Activated CD4-positive, CD25-positive, alpha-beta regulatory T cell treated with anti-CD3 and anti-CD28 coated beads, Interleukin-2, amount 50 U/mL, for 24 hours (primary cell): Measurements from ENCODE around the gene BRD1.

ENCODE experiments used
- ATAC-seq, 2 donors: fragments of 150-1000 bp; cut with Tn5 transposase; one replicate each; pipeline ENCODE4 v1.10.0; 2021; ENCODE audit warnings: mild to moderate bottlenecking in 1 of 2, moderate library complexity in 1 of 2

BRD1 gene

GRCh38 chr22:49800408-49801238 is 27.1 kb downstream of the BRD1 start:
- ATAC-seq, result no peak

DNA sequence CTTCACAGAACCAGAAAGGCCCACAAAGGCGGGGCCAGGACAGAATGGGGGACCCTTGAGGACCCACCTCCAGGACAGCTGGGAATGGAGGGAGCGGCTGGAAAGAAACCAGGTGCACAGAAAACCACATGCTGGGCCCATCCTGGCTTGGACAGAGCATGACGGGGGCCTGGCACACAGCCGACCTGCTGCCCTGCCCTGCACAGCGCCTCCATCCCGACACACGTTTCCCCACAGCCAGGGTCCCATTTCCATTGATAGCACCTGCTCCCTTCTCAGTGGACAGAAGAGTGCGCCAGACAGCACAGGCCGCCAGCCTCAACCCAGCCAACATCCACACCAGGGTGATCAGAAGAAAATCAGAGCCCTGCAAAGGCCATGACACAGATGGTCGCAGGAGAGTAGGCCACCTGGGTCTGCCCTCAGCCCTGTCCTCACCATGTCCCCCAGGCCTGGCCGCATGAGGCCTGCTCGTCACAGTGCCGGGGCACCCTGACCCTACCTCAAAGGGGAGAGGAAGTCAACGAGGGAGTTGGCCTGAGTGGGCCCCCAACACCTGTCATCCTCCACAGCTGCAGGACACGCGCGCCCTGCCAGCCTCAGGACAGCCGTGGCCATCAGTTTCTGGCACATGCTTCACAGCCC is 28.1 kb downstream of the BRD1 start:
- no peak for ATAC-seq

DNA sequence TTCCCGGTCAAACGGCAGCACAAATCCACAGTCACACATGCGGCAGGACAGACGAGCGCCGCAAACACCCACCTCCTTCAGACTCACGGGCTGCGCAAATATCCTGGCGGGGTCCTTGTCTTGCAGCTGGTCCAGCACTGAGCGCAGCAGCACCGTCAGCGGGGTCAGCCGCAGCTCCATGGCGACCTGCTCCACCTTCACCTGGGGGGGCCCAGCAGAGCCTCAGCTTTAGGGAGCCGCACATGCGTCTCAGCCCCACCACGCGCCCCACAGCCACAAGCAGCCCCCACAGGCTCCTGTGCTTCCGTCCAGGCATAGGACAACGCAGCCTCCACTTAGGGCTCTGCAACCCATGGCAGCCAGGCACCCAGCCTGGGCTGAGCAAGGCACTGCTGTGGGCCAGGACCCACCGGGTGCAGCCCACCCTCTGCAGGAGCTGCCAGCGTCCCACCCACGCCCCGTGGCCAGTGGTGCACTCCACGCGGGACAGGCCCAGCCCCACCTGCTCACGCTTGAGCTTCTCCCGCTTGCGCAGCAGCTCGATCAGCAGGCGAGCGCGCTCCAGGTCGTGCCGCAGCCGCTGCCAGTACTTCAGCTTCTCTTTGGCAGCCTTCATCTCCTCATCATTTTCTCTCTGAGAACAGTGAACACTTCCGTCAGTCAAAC is 29.1 kb downstream of the BRD1 start:
- ATAC-seq, result no peak

GRCh38 chr22:49797706-49798105 is 30.0 kb downstream of the BRD1 start:
- ATAC-seq, result no peak

DNA sequence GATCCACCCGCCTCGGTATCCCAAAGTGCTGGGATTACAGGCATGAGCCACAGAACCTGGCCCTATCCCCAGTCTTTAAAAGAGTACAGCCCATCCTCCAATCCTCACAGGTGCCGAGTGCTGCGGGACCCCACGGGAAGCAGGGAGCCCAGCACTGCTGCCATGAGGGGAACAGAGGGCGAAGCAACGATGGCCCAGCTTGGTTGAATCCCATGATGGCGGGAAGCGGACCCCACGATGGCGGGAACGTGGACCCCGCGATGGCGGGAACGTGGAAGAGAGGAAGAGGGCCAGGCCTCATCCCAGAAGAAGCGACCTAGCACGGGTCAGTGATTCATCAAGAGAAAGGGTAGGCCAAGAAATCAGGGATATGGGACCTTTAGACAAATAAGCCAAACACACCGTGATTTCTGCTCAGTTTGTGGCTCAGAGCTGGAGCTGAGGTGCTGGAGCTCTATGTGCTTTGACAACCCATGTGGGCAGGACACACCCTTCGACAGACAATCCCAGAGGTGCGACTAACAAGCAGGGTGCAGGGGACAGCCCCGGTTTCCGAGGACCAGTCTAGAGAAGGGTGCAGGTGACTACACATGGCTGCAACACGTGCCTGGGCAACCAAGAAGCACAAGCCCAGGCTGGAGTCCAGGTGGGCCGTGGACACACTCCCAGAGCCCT is 30.9 kb downstream of the BRD1 start:
- no peak for ATAC-seq

DNA sequence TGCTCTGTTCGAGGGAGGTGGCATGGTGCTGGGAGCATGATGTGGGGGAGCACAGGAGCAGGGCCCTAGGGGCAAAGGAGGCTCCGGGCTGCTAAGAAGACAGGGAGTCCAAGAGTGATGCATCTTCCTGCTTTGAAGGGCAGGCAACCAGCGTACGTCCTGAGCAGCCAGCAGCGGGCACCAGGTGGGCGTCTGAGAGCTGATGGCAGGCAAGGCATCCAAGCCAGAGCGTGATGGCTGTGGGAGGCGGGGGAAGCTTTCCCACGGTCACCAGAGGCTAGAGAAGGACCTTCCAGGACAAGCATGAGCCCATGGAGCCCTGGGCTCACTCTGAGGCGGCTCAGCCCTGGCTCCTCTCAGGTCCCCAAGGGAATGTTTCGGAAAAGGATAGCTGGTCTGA is 32.2 kb downstream of the BRD1 start:
- no peak for ATAC-seq

- no peak for ATAC-seq
Observed at GRCh38 chr22:49793871-49794270, 33.8 kb downstream of the BRD1 start.

DNA sequence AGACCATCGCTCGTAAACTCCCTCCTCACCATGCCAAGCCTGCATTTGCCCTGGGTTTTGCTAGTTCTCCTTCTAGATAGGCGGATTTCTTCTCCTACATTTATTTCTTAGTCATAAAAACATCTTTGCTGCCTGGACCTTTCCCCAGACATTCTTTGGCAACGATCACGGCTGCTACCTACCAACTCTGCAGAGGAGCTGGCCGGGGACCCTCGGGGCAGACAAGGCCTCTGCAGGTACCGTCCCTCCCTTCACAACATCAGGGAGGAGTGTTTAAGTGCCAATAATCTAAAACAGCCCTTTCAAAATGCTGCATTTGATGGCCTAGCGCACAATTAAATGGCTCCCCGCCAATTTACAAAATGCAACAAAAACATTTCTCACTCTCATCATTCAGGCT is 34.4 kb downstream of the BRD1 start:
- ATAC-seq, result no peak

DNA sequence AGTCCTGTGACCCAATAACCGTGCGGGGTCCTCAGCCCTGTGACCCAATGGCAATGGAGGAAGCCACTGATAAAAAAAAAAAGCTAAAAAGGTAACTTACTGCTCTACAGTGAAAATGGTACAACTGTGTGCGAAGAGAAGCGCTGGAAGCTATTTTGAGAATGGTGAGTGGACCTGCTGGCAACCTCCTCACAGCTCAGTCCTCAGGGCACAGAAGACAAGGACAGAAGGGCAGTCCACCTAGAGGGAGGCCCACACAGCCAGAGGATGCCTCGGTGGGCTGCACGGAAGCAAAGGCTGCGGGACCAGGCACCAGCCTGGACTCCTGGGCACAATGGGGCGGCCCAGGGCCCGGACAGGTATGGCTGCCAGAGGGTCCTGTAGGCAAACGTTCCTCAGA is 35.6 kb downstream of the BRD1 start:
- ATAC-seq, result no peak

DNA sequence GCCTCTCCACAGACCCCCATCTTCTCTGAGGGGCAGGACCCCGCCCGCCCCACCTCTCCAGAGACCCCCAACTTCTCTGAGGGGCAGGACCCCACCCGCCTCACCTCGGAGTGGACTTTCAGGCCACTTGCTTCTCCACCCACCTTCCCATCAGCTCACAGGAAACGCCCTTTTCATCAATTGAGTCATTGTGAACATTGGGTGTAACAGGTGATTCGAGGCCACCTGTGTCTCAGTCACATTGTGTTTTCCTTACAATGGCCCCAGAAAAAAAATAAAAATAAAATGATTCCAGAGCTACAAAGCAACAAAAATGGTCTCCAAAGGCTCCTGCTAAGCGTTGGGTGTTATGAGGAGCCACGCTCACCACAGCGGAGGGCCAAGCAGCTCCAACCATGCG is 36.0 kb downstream of the BRD1 start:
- ATAC-seq, result no peak

DNA sequence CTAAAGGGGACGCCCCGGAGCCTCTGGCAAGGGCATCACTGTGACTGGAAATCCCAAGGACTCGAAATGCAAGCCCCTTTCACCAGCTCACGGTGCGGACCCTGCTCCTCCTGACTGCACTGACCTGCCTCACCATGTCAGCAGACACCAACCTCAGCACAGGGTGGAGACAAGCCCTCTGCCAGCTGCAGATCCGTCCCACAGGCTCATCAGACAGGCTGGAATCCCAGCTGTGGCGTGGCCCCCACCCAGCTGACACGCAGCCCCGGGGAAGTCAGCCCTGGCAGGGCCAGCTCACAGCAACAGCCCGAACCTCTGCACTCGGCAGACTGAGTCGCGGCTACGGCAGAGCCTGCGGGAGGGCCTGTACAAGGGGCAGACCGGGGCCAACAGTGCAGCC is 36.8 kb downstream of the BRD1 start:
- no peak for ATAC-seq

- ATAC-seq, result peak; percentile 65 to 78
Observed at GRCh38 chr22:49789289-49790141, 38.2 kb downstream of the BRD1 start.

- ATAC-seq, result no peak
Observed at GRCh38 chr22:49788504-49788903, 39.2 kb downstream of the BRD1 start.

DNA sequence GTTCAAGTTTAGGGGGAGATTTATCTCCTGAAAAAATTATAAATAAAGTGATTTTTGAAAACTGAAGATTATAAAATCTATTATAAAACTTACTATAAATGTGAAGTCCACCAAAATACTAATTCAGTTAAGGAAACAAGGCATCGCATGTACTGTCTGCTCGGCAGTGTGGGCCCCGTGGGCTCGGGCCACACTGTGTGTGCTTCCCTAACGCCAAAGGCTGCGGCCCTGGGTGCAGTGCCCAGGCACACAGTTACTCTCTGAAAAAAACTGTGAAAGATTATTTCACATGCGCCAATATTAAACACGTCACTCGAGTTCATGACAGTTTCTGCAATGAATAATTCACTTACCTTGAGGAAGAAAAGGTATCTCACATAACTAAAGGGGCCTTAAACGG is 39.8 kb downstream of the BRD1 start:
- no peak for ATAC-seq

GRCh38 chr22:49786976-49787706 is 40.5 kb downstream of the BRD1 start:
- ATAC-seq, result no peak

GRCh38 chr22:49785841-49786471 is 41.7 kb downstream of the BRD1 start:
- no peak for ATAC-seq

DNA sequence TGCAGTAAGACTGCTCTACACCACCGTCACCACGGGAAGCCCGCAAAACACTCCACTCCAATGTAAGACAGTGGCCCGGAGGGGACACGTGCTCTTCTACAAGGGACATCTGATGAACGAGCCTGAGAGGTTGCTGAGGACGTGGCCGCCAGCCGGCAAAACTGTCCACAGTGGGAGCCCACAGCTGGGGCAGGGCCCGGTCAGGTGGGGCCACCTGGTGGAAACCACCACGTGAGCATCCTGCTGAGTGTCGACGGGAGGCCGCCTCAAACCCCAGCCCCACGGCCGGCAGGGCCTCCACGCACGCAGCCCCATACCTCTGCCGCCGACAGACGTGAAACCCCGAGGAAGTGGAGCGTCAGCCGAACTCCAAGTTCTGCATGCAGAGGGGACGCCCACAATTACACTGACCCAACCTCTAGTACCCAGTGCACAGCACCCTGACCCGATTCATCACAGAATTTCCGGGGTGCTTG is 42.6 kb downstream of the BRD1 start:
- no peak for ATAC-seq

GRCh38 chr22:49784630-49784971 is 43.1 kb downstream of the BRD1 start:
- no peak for ATAC-seq

- ATAC-seq, result no peak
Observed at GRCh38 chr22:49783926-49784629, 43.6 kb downstream of the BRD1 start.

GRCh38 chr22:49783036-49783746 is 44.5 kb downstream of the BRD1 start:
- ATAC-seq, result no peak
